ENCODE measurements around the gene GPC5.

Gene GPC5

GRCh38 chr13:92487238-92487637 lies 1088.8 kb downstream of the GPC5 start:
- TF ChIP-seq CTCF (conservative IDR thresholded peaks at IDR 0.05), result no peak

GRCh38 chr13:92488249-92488852 lies 1089.9 kb downstream of the GPC5 start:
- TF ChIP-seq CTCF (conservative IDR thresholded peaks at IDR 0.05), result no peak
- H3K27ac ChIP-seq, result no peak overlapping the region

More at GRCh38 chr13:92487238-92487637, 1088.8 kb downstream of the GPC5 start:
- H3K27ac ChIP-seq, result no peak overlapping the region

DNA sequence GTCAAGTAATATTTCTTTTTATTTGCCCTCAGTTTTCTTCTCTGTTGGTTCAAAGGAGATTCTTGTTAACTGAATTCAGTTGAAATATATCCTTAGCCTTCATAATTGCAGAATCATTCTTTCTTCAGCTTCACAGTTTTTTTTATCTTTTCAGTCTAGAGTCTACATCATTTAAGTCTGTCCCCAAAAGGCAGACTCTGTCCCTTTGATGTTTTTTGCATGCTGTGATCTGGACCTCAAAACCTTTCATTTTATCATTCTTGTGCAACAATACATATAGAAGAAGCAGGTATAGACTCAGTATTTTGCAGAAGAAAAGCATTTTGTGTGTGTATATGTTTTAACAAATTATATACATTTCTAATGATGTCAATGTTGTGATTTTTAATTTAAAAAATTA lies 1093.4 kb downstream of the GPC5 start:
- no peak overlapping the region for H3K27ac ChIP-seq
- no peak for TF ChIP-seq CTCF (conservative IDR thresholded peaks at IDR 0.05)

- TF ChIP-seq CTCF (conservative IDR thresholded peaks at IDR 0.05), result no peak
- H3K27ac ChIP-seq, result no peak overlapping the region
Observed at GRCh38 chr13:92494915-92495314, 1096.5 kb downstream of the GPC5 start.

- no peak overlapping the region for H3K27ac ChIP-seq
- no peak for TF ChIP-seq CTCF (conservative IDR thresholded peaks at IDR 0.05)
Observed at GRCh38 chr13:92500192-92500591, 1101.8 kb downstream of the GPC5 start.

GRCh38 chr13:92510416-92510815 lies 1112.0 kb downstream of the GPC5 start:
- no peak for TF ChIP-seq CTCF (conservative IDR thresholded peaks at IDR 0.05)
- no peak overlapping the region for H3K27ac ChIP-seq

- H3K27ac ChIP-seq, result no peak overlapping the region
- no peak for TF ChIP-seq CTCF (conservative IDR thresholded peaks at IDR 0.05)
Observed at GRCh38 chr13:92512852-92513251, 1114.4 kb downstream of the GPC5 start.
